DMS153 treated with DMSO at 0.1 percent for 48 hours (cell line): ENCODE data around the gene FER1L5.

Experiments
- DNase-seq: peaks from one replicate; lab custom pipeline; 2025; ENCODE audit not compliant: unreplicated experiment; lab: John Stamatoyannopoulos, UW

FER1L5 gene

GRCh38 chr2:96679848-96680247 lies 37.3 kb downstream of the FER1L5 start:
- no peak for DNase-seq

GRCh38 chr2:96680561-96681141 lies 38.1 kb downstream of the FER1L5 start:
- DNase-seq = no peak

GRCh38 chr2:96681540-96681939 lies 39.0 kb downstream of the FER1L5 start:
- DNase-seq = no peak

- no peak for DNase-seq
Observed at GRCh38 chr2:96683307-96683706, 40.7 kb downstream of the FER1L5 start.

- DNase-seq = no peak
Observed at GRCh38 chr2:96683972-96684820, 41.6 kb downstream of the FER1L5 start.

- DNase-seq = no peak
Observed at GRCh38 chr2:96684883-96685576, 42.5 kb downstream of the FER1L5 start.

- no peak for DNase-seq
Observed at GRCh38 chr2:96685577-96686459, 43.3 kb downstream of the FER1L5 start.

GRCh38 chr2:96687266-96687665 lies 44.7 kb downstream of the FER1L5 start:
- no peak for DNase-seq

GRCh38 chr2:96687711-96688640 lies 45.4 kb downstream of the FER1L5 start:
- DNase-seq = no peak

GRCh38 chr2:96688649-96689430 lies 46.3 kb downstream of the FER1L5 start:
- no peak for DNase-seq

GRCh38 chr2:96689431-96689991 lies 46.9 kb downstream of the FER1L5 start:
- DNase-seq = no peak

GRCh38 chr2:96690306-96691021 lies 47.9 kb downstream of the FER1L5 start:
- no peak for DNase-seq

- DNase-seq = no peak
Observed at GRCh38 chr2:96691022-96691612, 48.6 kb downstream of the FER1L5 start.

GRCh38 chr2:96692094-96692971 lies 49.8 kb downstream of the FER1L5 start:
- no peak for DNase-seq

GRCh38 chr2:96693286-96694200 lies 51.0 kb downstream of the FER1L5 start:
- no peak for DNase-seq

- no peak for DNase-seq
Observed at GRCh38 chr2:96694279-96694678, 51.7 kb downstream of the FER1L5 start.
